Astrocyte of the cerebellum (primary cell): ENCODE data around the gene POLD4.
"Not testable (repeated sequence)": the region's sequence is repeated elsewhere in the genome, so short reads cannot be mapped to it uniquely, and the experiment has no call there.

Experiments used
- DNase-seq: peaks from one replicate; pipeline ENCODE4 v3.0.0-alpha.2; 2011; ENCODE audit warnings: low read depth
- H3K4me3 ChIP-seq: 2 replicates; pipeline ENCODE4 v1.5.1; 2011; ENCODE audit warnings: mild to moderate bottlenecking, low read depth, low read length, moderate library complexity
- CTCF ChIP-seq: IDR thresholded peaks from 2 replicates; pipeline ENCODE4 v1.5.1; 2012; ENCODE audit warnings: low read length, low read depth, moderate library complexity, mild to moderate bottlenecking; ENCODE audit errors: missing control alignments
- in situ Hi-C: cut with HindIII; loops from 2 replicates; pipeline ENCODE4 v1.10.0; 2017; ENCODE audit warnings: low sequenced_read_pairs

POLD4 gene

GRCh38 chr11:67353317-67354074, at the start of gene POLD4:
POLD4 (minus strand) TSS chr11:67353546; CDS start chr11:67353399, 147 bp downstream.
- DNase-seq = peak; percentile 83
- in situ Hi-C loops = no loop called here
- peak within 1 kb of the TSS; percentile 78 for H3K4me3 ChIP-seq
- no peak for TF ChIP-seq CTCF

GRCh38 chr11:67403085-67403484, 49.7 kb upstream of the POLD4 start:
- DNase-seq, in situ Hi-C loops, H3K4me3 ChIP-seq: not testable (repeated sequence)

GRCh38 chr11:67402192-67402839, 49.0 kb upstream of the POLD4 start:
- DNase-seq, in situ Hi-C loops: not testable (repeated sequence)
- peak overlapping the region; percentile 17 for H3K4me3 ChIP-seq

GRCh38 chr11:67401495-67402191, 48.3 kb upstream of the POLD4 start, which contains the start of gene PPP1CA:
PPP1CA (minus strand) TSS chr11:67401858; CDS start chr11:67401782, 76 bp downstream.
- TF ChIP-seq CTCF = no peak
- peak; percentile 66 for DNase-seq
- H3K4me3 ChIP-seq = peak within 1 kb of the TSS; percentile 97
- in situ Hi-C loops = no loop called here

- peak overlapping the region; percentile 97 for H3K4me3 ChIP-seq
- in situ Hi-C loops = no loop called here
- DNase-seq = no peak
- no peak for TF ChIP-seq CTCF
These were observed 47.7 kb upstream of the POLD4 start for GRCh38 chr11:67400942-67401494.

GRCh38 chr11:67400251-67400941, 47.0 kb upstream of the POLD4 start:
- in situ Hi-C loops = no loop called here
- TF ChIP-seq CTCF = no peak
- peak overlapping the region; percentile 97 for H3K4me3 ChIP-seq
- no peak for DNase-seq
